MM.1S (cell line): ENCODE results near the gene F5.

Experiments used
- DNase-seq: peaks from one replicate; pipeline ENCODE4 v3.0.0-alpha.2; 2015
- H2AFZ ChIP-seq: fragments of 300-600 bp; sonication (generic); 2 replicates; pipeline ENCODE4 v1.6.0; 2016; ENCODE audit warnings: antibody characterized with exemption, low read length
- H3F3A ChIP-seq: fragments of 300-600 bp; sonication (generic); 2 replicates; pipeline ENCODE4 v1.6.1; 2016; ENCODE audit warnings: mild to moderate bottlenecking, antibody characterized with exemption, low read length, moderate library complexity, mixed read lengths; ENCODE audit not compliant: insufficient read depth
- H3K27ac ChIP-seq: fragments of 300-600 bp; sonication (generic); 2 replicates; pipeline ENCODE4 v1.5.1; 2016; ENCODE audit warnings: mild to moderate bottlenecking, low read length
- H3K27me3 ChIP-seq: fragments of 300-600 bp; sonication (generic); replicated peaks from 2 replicates; pipeline ENCODE4 v1.6.0; 2016; ENCODE audit warnings: low read length; ENCODE audit not compliant: insufficient read depth
- H3K36me3 ChIP-seq: fragments of 300-600 bp; sonication (generic); replicated peaks from 2 replicates; pipeline ENCODE4 v1.6.1; 2016; ENCODE audit warnings: mild to moderate bottlenecking, low read length, mixed read lengths; ENCODE audit not compliant: insufficient read depth
- H3K4me1 ChIP-seq: fragments of 300-600 bp; sonication (generic); 2 replicates; pipeline ENCODE4 v1.6.1; 2016; ENCODE audit warnings: low read length, mixed read lengths
- H3K4me2 ChIP-seq: fragments of 300-600 bp; sonication (generic); 2 replicates; pipeline ENCODE4 v1.6.0; 2016; ENCODE audit warnings: low read depth, low read length
- H3K4me3 ChIP-seq: fragments of 300-600 bp; sonication (generic); 2 replicates; pipeline ENCODE4 v1.5.1; 2016; ENCODE audit warnings: low read length, mixed read lengths
- H3K79me2 ChIP-seq: fragments of 300-600 bp; sonication (generic); 2 replicates; pipeline ENCODE4 v1.6.1; 2016; ENCODE audit warnings: mixed run types, low read length, mixed read lengths
- H3K9ac ChIP-seq: fragments of 300-600 bp; sonication (generic); 2 replicates; pipeline ENCODE4 v1.6.1; 2016; ENCODE audit warnings: low read length, mixed read lengths
- H3K9me2 ChIP-seq: fragments of 300-600 bp; sonication (generic); replicated peaks from 2 replicates; pipeline ENCODE4 v1.6.1; 2016; ENCODE audit warnings: mild to moderate bottlenecking, low read length, mixed read lengths; ENCODE audit not compliant: insufficient read depth
- H3K9me3 ChIP-seq: fragments of 300-600 bp; sonication (generic); replicated peaks from 2 replicates; pipeline ENCODE4 v1.6.1; 2016; ENCODE audit warnings: mild to moderate bottlenecking, low read length, mixed read lengths; ENCODE audit not compliant: insufficient read depth
- H4K20me1 ChIP-seq: fragments of 300-600 bp; sonication (generic); 2 replicates; pipeline ENCODE4 v1.6.1; 2016; ENCODE audit warnings: mild to moderate bottlenecking, low read length, moderate library complexity, mixed read lengths; ENCODE audit not compliant: insufficient read depth
- EZH2 ChIP-seq: fragments of 300-600 bp; sonication (generic); optimal IDR thresholded peaks from 2 replicates; pipeline ENCODE3; 2017; ENCODE audit warnings: low read depth, mild to moderate bottlenecking, antibody characterized with exemption, low read length, mixed read lengths
- EZH2phosphoT487 ChIP-seq: fragments of 300-600 bp; sonication (generic); IDR thresholded peaks from 2 replicates; pipeline ENCODE4 v1.6.1; 2018; ENCODE audit warnings: antibody characterized with exemption, low read length
- TF ChIP-seq, protein P1 (sequence below): fragments of 300-600 bp; sonication (generic); IDR thresholded peaks from 2 replicates; pipeline ENCODE4 v1.5.1; 2016; ENCODE audit warnings: antibody characterized with exemption, low read length, mixed read lengths

The F5 gene

DNA sequence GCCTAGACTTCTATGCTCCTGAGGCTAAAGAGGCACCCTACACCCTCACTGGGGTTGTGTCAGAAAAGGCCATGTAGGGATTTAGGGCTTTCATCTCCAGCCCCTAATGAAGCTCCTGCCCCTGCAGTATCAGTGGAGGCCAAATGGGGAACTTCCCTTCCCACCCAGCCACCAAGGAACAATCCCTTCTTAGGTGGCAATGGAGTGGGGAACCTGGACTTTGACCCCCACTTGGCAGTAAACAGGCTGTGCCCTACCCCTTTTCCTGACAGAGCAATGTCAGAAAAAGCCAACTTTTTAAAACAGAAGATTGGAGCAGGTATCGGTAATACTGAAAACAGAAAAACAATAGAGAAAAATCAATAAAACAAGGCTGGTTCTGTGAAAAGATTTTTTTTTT is 65.1 kb downstream of the F5 start:
- Histone ChIP-seq H3K4me1 (no peaks in the 10 kb centered on the region), H3K9me3 (no peaks in the 10 kb centered on the region), H2AFZ (no peak overlapping the region), H4K20me1 (no peaks in the 10 kb centered on the region), H3F3A (no peaks in the 10 kb centered on the region), H3K79me2 (no peaks in the 10 kb centered on the region), H3K4me2 (no peak overlapping the region), H3K27ac (no peak overlapping the region), H3K27me3 (no peaks in the 10 kb centered on the region), H3K9ac (no peak overlapping the region), H3K4me3 (no peak overlapping the region), H3K36me3 (no peaks in the 10 kb centered on the region), H3K9me2 (no peaks in the 10 kb centered on the region)
- DNase-seq, result no peak
- TF ChIP-seq EZH2 (no peak), EZH2phosphoT487 (no peak)
- TF ChIP-seq, protein P1, sequence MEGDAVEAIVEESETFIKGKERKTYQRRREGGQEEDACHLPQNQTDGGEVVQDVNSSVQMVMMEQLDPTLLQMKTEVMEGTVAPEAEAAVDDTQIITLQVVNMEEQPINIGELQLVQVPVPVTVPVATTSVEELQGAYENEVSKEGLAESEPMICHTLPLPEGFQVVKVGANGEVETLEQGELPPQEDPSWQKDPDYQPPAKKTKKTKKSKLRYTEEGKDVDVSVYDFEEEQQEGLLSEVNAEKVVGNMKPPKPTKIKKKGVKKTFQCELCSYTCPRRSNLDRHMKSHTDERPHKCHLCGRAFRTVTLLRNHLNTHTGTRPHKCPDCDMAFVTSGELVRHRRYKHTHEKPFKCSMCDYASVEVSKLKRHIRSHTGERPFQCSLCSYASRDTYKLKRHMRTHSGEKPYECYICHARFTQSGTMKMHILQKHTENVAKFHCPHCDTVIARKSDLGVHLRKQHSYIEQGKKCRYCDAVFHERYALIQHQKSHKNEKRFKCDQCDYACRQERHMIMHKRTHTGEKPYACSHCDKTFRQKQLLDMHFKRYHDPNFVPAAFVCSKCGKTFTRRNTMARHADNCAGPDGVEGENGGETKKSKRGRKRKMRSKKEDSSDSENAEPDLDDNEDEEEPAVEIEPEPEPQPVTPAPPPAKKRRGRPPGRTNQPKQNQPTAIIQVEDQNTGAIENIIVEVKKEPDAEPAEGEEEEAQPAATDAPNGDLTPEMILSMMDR, result no peak

DNA sequence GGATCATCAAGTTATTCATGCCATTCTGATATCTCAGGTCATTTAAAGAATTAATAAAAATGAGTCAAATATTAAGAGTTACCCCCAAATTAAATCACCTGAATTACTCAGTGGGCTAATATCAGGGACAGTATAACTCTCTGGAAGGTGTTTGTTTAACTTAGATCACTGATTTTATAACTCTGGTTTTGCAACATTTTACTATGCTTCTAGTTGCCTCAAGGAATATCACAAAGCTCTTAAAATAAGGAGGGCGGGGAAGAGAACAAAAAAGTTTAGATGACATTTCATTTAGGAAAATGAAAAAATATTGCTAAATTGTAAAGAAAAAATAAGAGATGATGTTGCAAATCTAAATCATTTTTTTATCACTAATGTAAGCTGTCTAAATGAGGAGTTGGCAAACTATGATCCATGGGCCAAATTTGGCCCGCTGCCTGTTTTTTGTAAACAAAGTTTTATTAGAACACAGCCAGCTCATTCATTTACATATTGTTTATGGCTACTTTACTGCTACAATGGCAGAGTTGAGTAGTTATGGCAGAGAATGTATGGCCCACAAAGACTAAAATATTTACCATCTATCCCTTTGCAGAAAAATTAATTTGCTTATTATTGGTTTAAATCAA is 68.6 kb downstream of the F5 start:
- no peak overlapping the region for H3K27ac ChIP-seq
- H3K27me3 ChIP-seq, result no peaks in the 10 kb centered on the region
- H4K20me1 ChIP-seq, result no peaks in the 10 kb centered on the region
- H3K79me2 ChIP-seq, result no peaks in the 10 kb centered on the region
- no peak for TF ChIP-seq EZH2phosphoT487
- TF ChIP-seq, protein P1, result no peak
- no peak for TF ChIP-seq EZH2
- H3K9ac ChIP-seq, result no peak overlapping the region
- H2AFZ ChIP-seq, result no peak overlapping the region
- no peaks in the 10 kb centered on the region for H3K9me2 ChIP-seq
- no peaks in the 10 kb centered on the region for H3K4me1 ChIP-seq
- H3K4me2 ChIP-seq, result no peak overlapping the region
- no peaks in the 10 kb centered on the region for H3K36me3 ChIP-seq
- no peak for DNase-seq
- H3K9me3 ChIP-seq, result no peaks in the 10 kb centered on the region
- H3F3A ChIP-seq, result no peaks in the 10 kb centered on the region
- no peak overlapping the region for H3K4me3 ChIP-seq

DNA sequence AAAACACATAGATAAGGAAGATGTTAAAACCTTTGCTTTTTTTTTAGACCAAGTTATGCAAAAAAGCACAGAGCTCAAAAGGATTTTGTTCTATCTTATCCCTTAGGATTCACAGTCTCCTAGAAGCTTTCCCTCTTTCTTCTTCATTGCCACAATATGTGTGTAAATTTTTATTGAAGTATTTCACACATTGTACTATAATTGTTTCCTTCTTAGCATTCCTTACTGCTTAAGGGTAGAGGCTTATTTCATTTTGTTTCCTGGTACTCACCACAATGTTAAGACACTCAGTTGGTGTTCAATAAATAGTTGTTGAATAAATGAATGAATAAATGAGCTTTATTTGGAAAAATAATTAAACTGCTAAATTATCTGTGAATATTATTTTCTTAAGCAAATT is 70.6 kb downstream of the F5 start:
- no peak for DNase-seq
- no peaks in the 10 kb centered on the region for H3K79me2 ChIP-seq
- H3K9me2 ChIP-seq, result no peaks in the 10 kb centered on the region
- no peak overlapping the region for H3K9ac ChIP-seq
- H4K20me1 ChIP-seq, result no peaks in the 10 kb centered on the region
- H3K9me3 ChIP-seq, result no peaks in the 10 kb centered on the region
- H3K27ac ChIP-seq, result no peak overlapping the region
- H3K4me3 ChIP-seq, result no peak overlapping the region
- no peak overlapping the region for H2AFZ ChIP-seq
- H3K27me3 ChIP-seq, result no peaks in the 10 kb centered on the region
- no peaks in the 10 kb centered on the region for H3K36me3 ChIP-seq
- H3K4me1 ChIP-seq, result no peaks in the 10 kb centered on the region
- no peaks in the 10 kb centered on the region for H3F3A ChIP-seq
- TF ChIP-seq EZH2phosphoT487 (no peak), EZH2 (no peak)
- TF ChIP-seq, protein P1, result no peak
- H3K4me2 ChIP-seq, result no peak overlapping the region
